GF-D8 (cell line): ENCODE results near the gene PRMT7.
A peak's percentile ranks its signal among the peaks of the same experiment; 100 is the strongest.

ENCODE experiments used
- DNase-seq: peaks from one replicate; lab custom pipeline; 2025; lab: John Stamatoyannopoulos, UW

Gene PRMT7

GRCh38 chr16:68310774-68311511, at the start of gene PRMT7, which contains the start of gene SLC7A6OS:
Gene PRMT7, plus strand, starts transcription at chr16:68311019. Its CDS starts 4,961 bp downstream, at chr16:68315980.
Gene SLC7A6OS, minus strand, starts transcription at chr16:68310946. Its CDS starts 20 bp downstream, at chr16:68310926.
- peak; percentile 86 for DNase-seq

- no peak for DNase-seq
These were observed 47.2 kb upstream of the PRMT7 start for GRCh38 chr16:68263559-68264127.

- peak; percentile 49 for DNase-seq
These were observed 46.4 kb upstream of the PRMT7 start, which contains the start of gene SLC7A6 for GRCh38 chr16:68264128-68265077. Gene SLC7A6, plus strand, starts transcription at chr16:68264526. Its CDS starts 10,201 bp downstream, at chr16:68274727.

- DNase-seq, result peak; percentile 70
These were observed 45.5 kb upstream of the PRMT7 start for GRCh38 chr16:68265078-68265920.

GRCh38 chr16:68267612-68268405, 43.0 kb upstream of the PRMT7 start:
- no peak for DNase-seq

- DNase-seq, result no peak
These were observed 41.0 kb upstream of the PRMT7 start for GRCh38 chr16:68269793-68270192.

- DNase-seq, result no peak
These were observed 40.5 kb upstream of the PRMT7 start for GRCh38 chr16:68270353-68270752.

GRCh38 chr16:68272507-68273209, 38.2 kb upstream of the PRMT7 start:
- no peak for DNase-seq

GRCh38 chr16:68273459-68273858, 37.4 kb upstream of the PRMT7 start:
- DNase-seq, result no peak

- no peak for DNase-seq
These were observed 36.9 kb upstream of the PRMT7 start for GRCh38 chr16:68273896-68274295.

- no peak for DNase-seq
These were observed 36.4 kb upstream of the PRMT7 start for GRCh38 chr16:68274441-68274840.

- peak; percentile 22 for DNase-seq
These were observed 35.1 kb upstream of the PRMT7 start for GRCh38 chr16:68275611-68276191.

GRCh38 chr16:68276223-68276622, 34.6 kb upstream of the PRMT7 start:
- DNase-seq, result no peak

GRCh38 chr16:68279726-68280558, 30.9 kb upstream of the PRMT7 start:
- DNase-seq, result peak; percentile 70

GRCh38 chr16:68281368-68282063, 29.3 kb upstream of the PRMT7 start:
- DNase-seq, result no peak

- DNase-seq, result no peak
These were observed 28.8 kb upstream of the PRMT7 start for GRCh38 chr16:68282064-68282452.

GRCh38 chr16:68283346-68283745, 27.5 kb upstream of the PRMT7 start:
- no peak for DNase-seq
